Upper lobe of left lung (tissue), 6 donors: Measurements from ENCODE around the gene ARHGAP31. TPM values are rescaled to one million over a fixed set of nuclear protein-coding genes. Genes with fewer than 3 reads are reported as not detected.
"Not testable (repeated sequence)": the region's sequence is repeated elsewhere in the genome, so short reads cannot be mapped to it uniquely, and the experiment has no call there.

Experiments used
- ATAC-seq, 2 donors: fragments of 200-7000 bp; cut with Tn5 transposase; one replicate each; pipeline ENCODE4 v1.9.1; 2022; ENCODE audit warnings: mild to moderate bottlenecking in 2 of 2, moderate library complexity in 2 of 2; ENCODE audit not compliant: low FRiP score in 2 of 2
- DNase-seq, 2 donors: peaks; one replicate each; pipeline ENCODE4 v3.0.0-alpha.2; 2019 to 2020
- H3K27ac ChIP-seq, 4 donors: fragments of 200-600 bp; sonication (generic); one replicate each; pipeline ENCODE4 v1.5.1; 2016 to 2019
- H3K27me3 ChIP-seq, 4 donors: fragments of 200-600 bp; sonication (generic); one replicate each; pipeline ENCODE4 v1.5.1; 2017 to 2019
- H3K36me3 ChIP-seq, 4 donors: fragments of 200-600 bp; sonication (generic); one replicate each; pipeline ENCODE4 v1.5.1; 2016 to 2019
- H3K4me1 ChIP-seq, 4 donors: fragments of 200-600 bp; sonication (generic); one replicate each; pipeline ENCODE4 v1.5.1; 2018 to 2019
- H3K4me3 ChIP-seq, 4 donors: fragments of 200-600 bp; sonication (generic); one replicate each; pipeline ENCODE4 v1.5.1; 2017 to 2019; ENCODE audit warnings: mild to moderate bottlenecking in 2 of 4, moderate library complexity in 1 of 4
- H3K9me3 ChIP-seq, 4 donors: fragments of 200-600 bp; sonication (generic); one replicate each; pipeline ENCODE4 v1.5.1; 2018 to 2019
- EP300 ChIP-seq, 4 donors: sonication (generic); formaldehyde crosslinking; IDR thresholded peaks; one replicate each; pipeline ENCODE4 v1.5.1; 2017; ENCODE audit warnings: antibody characterized with exemption in 4 of 4, control low read depth in 2 of 4
- POLR2A ChIP-seq, 4 donors: fragments of 450-650 bp; IDR thresholded peaks; one replicate each; pipeline ENCODE4 v1.5.1; 2016 to 2017; ENCODE audit warnings: antibody characterized with exemption in 4 of 4, mild to moderate bottlenecking in 2 of 4
- POLR2AphosphoS5 ChIP-seq, 2 donors: sonication (generic); formaldehyde crosslinking; IDR thresholded peaks; one replicate each; pipeline ENCODE4 v1.5.1; 2017; ENCODE audit warnings: antibody characterized with exemption in 2 of 2
- WGBS, 2 donors: methylation state at CpG; one replicate each; pipeline ENCODE4 v1.1.5; 2017 to 2018; 5-methylcytosine and 5-hydroxymethylcytosine counted together
- total RNA-seq, 6 donors: library from RNA; depleted of rRNA in 4 of 6; stranded (reverse); fragments of >200 nt in 4 of 6; gene quantifications; one replicate each; pipeline versions ENCODE4 v1.1.0 to v1.2.1, GENCODE V29; 2016 to 2021
- TF ChIP-seq, protein P1 (sequence below), 6 experiments: fragments of 450-650 bp in 4 of 6; fragments of 200-600 bp in 2 of 6; sonication (generic) in 2 of 6; IDR thresholded peaks; one replicate each; pipeline ENCODE4 v1.5.1; 2016 to 2019; ENCODE audit warnings: antibody characterized with exemption in 6 of 6
- donor health status: DM: no; HTN: no; CAD: no; lungs with moderate emphysema.
- donor health status: DM: no; HTN: yes; CAD: no; lungs with severe emphysema.

The ARHGAP31 gene
- total RNA-seq, 6 donors from 2014 or later = 47.1 to 91.0 (median 66.2) TPM

DNA sequence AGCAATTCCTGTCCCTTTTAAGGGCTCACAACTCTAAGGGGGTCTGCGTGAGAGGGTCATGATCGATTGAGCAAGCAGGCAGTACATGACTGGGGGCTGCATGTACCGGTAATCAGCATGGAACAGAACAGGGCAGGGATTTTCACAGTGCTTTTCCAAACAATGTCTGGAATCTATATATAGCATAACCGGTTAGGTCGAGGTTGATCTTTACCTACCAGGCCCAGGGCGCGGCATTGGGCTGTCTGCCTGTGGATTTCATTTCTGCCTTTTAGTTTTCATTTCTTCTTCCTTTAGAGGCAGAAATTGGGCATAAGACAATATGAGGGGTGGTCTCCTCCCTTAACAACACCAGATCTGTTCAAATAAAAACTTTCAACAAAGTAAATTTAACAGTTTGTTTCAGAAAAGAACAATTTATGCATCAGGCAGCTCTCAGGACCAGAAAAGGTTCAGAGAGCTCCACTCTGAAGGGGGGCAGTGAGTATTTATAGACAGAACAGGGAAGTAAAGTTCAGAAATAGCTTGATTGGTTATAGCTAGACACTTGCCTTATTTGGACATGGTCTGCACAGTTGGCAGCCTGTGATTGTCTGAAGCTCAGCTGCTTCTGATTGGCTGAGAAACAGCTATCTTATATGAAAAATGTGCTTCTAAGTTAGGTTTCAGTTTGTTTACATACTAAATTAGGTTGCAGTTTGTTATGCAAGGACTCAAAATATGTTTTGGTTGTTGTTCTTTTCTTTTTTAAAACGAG, 36.4 kb upstream of the ARHGAP31 start:
- WGBS, 2 donors = 73 to 80% methylated on average over 8 of the region's 8 CpGs
- peak in 1 of 2 donors; percentile 71 for ATAC-seq
- no peak for DNase-seq
- Histone ChIP-seq H3K4me3 (no peak overlapping the region), H3K27ac (no peak overlapping the region), H3K27me3 (no peaks in the 10 kb centered on the region), H3K9me3 (no peaks in the 10 kb centered on the region), H3K4me1 (peaks cover 0 to 3% (median 1%) of the 10 kb centered on the region in 4 donors), H3K36me3 (no peaks in the 10 kb centered on the region)
- no peak for TF ChIP-seq POLR2A (IDR thresholded peaks at IDR 0.05)
- TF ChIP-seq EP300 (IDR thresholded peaks at IDR 0.05) = no peak
- TF ChIP-seq, protein P1, sequence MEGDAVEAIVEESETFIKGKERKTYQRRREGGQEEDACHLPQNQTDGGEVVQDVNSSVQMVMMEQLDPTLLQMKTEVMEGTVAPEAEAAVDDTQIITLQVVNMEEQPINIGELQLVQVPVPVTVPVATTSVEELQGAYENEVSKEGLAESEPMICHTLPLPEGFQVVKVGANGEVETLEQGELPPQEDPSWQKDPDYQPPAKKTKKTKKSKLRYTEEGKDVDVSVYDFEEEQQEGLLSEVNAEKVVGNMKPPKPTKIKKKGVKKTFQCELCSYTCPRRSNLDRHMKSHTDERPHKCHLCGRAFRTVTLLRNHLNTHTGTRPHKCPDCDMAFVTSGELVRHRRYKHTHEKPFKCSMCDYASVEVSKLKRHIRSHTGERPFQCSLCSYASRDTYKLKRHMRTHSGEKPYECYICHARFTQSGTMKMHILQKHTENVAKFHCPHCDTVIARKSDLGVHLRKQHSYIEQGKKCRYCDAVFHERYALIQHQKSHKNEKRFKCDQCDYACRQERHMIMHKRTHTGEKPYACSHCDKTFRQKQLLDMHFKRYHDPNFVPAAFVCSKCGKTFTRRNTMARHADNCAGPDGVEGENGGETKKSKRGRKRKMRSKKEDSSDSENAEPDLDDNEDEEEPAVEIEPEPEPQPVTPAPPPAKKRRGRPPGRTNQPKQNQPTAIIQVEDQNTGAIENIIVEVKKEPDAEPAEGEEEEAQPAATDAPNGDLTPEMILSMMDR (IDR thresholded peaks at IDR 0.05) = no peak
- TF ChIP-seq POLR2AphosphoS5 (IDR thresholded peaks at IDR 0.05) = no peak

DNA sequence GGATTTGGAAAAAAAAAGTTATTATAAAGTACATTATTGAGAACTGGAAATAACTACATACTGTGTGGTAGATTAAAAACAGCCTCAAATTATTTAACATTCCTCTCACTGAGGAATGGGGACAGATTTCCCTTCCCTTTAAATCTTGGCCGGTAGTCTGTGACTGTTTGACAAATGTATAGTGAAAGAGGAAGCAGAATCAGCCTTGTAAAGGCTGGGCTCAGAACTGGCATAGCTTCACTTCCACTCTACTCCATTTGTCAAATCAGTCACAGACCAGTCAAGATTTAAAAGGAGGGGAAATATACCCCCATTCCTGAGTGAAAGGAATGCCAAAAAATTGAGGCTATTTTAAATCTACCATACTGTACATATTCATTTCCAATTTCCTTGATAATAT, 35.3 kb upstream of the ARHGAP31 start:
- H3K4me3 ChIP-seq = no peak overlapping the region
- WGBS, 2 donors = 10 to 20% methylated on average over 1 of the region's 1 CpG
- H3K9me3 ChIP-seq = no peaks in the 10 kb centered on the region
- no peak overlapping the region for H3K27ac ChIP-seq
- DNase-seq (no peak), ATAC-seq (peak in 1 of 2 donors; percentile 77)
- H3K36me3 ChIP-seq = no peaks in the 10 kb centered on the region
- H3K4me1 ChIP-seq = peaks cover 0 to 3% (median 1%) of the 10 kb centered on the region in 4 donors
- no peaks in the 10 kb centered on the region for H3K27me3 ChIP-seq
- no peak for TF ChIP-seq EP300 (IDR thresholded peaks at IDR 0.05)
- TF ChIP-seq POLR2AphosphoS5 (IDR thresholded peaks at IDR 0.05) = no peak
- TF ChIP-seq POLR2A (IDR thresholded peaks at IDR 0.05) = no peak
- TF ChIP-seq, protein P1 (IDR thresholded peaks at IDR 0.05) = no peak

DNA sequence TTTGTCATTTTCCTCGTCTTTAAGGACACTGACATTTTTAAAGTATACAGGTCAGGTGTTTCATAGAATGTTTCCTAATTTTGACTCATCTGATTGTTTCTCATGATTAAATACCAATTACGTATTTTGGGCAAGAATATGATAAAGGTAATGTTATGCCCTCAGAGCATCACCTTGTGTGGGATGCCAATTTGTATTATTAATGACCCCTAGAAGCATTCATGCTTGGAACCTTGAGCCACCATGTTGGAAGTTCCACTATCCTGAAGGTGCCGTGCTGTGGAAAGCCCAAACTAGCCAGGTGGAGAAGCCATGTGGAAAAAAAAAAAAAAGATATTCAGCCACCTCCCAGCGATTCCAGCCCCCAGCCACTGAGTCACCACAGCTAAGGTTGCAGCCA, 34.4 kb upstream of the ARHGAP31 start:
- DNase-seq = no peak
- 87 to 92% methylated on average over 4 of the region's 4 CpGs for WGBS, 2 donors
- H3K4me3 ChIP-seq = no peak overlapping the region
- H3K27me3 ChIP-seq = no peaks in the 10 kb centered on the region
- no peaks in the 10 kb centered on the region for H3K9me3 ChIP-seq
- ATAC-seq = no peak
- H3K4me1 ChIP-seq = peaks cover 0 to 3% (median 1%) of the 10 kb centered on the region in 4 donors
- no peak overlapping the region for H3K27ac ChIP-seq
- TF ChIP-seq, protein P1 (IDR thresholded peaks at IDR 0.05) = no peak
- TF ChIP-seq POLR2A (IDR thresholded peaks at IDR 0.05) = no peak
- no peak for TF ChIP-seq POLR2AphosphoS5 (IDR thresholded peaks at IDR 0.05)
- no peak for TF ChIP-seq EP300 (IDR thresholded peaks at IDR 0.05)
- no peaks in the 10 kb centered on the region for H3K36me3 ChIP-seq

DNA sequence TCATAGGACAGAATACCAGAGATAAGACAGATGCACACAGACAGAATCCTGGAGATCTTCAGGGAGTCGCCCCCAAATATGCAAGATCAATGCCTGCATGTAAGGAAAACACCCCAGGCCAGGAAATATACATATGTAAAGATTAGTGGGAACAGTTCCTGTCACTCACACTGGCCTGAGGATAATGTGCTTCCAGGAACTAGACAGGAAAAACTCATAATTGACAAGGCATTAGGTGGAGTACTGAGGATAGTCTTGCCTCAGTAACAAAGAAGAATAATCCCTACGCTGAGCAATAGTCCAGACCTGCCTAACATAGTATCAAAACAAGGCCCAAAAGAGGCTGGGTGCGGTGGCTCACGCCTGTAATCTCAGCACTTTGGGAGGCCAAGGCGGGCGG, 33.1 kb upstream of the ARHGAP31 start:
- Histone ChIP-seq H3K36me3 (no peaks in the 10 kb centered on the region), H3K4me3 (no peak overlapping the region), H3K27me3 (no peaks in the 10 kb centered on the region), H3K27ac (no peak overlapping the region), H3K9me3 (no peaks in the 10 kb centered on the region), H3K4me1 (peaks cover 0 to 3% (median 1%) of the 10 kb centered on the region in 4 donors)
- DNase-seq (no peak), ATAC-seq (no peak)
- TF ChIP-seq EP300 (IDR thresholded peaks at IDR 0.05) = no peak
- TF ChIP-seq, protein P1 (IDR thresholded peaks at IDR 0.05) = no peak
- no peak for TF ChIP-seq POLR2AphosphoS5 (IDR thresholded peaks at IDR 0.05)
- no peak for TF ChIP-seq POLR2A (IDR thresholded peaks at IDR 0.05)
- WGBS, 2 donors = 77% methylated on average over 6 of the region's 6 CpGs

DNA sequence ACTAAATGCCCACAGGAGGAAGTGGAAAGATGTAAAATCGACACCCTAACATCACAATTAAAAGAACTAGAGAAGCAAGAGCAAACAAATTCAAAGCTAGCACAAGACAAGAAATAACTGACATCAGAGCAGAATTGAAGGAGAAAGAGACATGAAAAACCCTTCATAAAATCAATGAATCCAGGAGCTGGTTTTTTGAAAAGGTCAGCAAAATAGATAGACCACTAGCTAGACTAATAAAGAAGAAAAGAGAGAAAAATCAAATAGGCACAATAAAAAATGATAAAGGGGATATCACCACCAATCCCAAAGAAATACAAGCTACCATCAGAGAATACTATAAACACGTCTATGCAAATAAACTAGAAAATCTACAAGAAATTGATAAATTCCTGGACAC, 24.0 kb upstream of the ARHGAP31 start:
- not testable (repeated sequence) for H3K4me1 ChIP-seq, ATAC-seq, DNase-seq, H3K4me3 ChIP-seq, H3K27ac ChIP-seq, H3K27me3 ChIP-seq, H3K36me3 ChIP-seq, H3K9me3 ChIP-seq
- 84% methylated on average over 2 of the region's 2 CpGs for WGBS, 2 donors
